Measurements from ENCODE around the gene RLN3.

The RLN3 gene

DNA sequence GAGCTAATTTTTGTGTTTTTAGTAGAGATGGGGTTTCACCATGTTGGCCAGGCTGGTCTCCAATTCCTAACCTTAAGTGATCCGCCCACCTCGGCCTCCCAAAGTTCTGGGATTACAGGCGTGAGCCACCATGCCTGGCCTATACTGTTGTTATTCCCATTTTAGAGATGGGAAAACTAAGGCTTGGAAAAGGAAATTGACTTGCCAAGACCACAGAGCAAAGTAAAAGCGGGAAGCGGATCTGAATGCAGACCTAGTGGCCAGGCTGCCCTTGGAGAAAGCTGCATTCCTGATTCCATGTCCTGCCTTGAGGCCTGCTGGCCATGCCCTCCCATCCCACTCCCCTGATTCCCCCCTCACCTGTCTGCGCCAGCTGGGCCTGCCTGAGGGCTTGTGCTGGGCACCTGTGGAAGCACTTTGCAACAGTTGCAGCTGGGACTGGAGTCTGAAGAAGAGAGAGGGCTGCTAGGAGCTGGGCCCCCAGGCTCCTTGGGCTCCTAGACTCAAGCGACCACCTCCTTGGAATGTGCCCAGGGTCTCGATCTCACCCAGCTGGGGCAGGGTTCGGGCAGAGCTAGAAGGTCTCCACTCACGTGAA lies 28.2 kb downstream of the RLN3 start:
- no peak for DNase-seq

GRCh38 chr19:14056741-14057356 lies 28.9 kb downstream of the RLN3 start:
- DNase-seq, result no peak

GRCh38 chr19:14058182-14059092 lies 30.5 kb downstream of the RLN3 start:
- DNase-seq, result no peak

DNA sequence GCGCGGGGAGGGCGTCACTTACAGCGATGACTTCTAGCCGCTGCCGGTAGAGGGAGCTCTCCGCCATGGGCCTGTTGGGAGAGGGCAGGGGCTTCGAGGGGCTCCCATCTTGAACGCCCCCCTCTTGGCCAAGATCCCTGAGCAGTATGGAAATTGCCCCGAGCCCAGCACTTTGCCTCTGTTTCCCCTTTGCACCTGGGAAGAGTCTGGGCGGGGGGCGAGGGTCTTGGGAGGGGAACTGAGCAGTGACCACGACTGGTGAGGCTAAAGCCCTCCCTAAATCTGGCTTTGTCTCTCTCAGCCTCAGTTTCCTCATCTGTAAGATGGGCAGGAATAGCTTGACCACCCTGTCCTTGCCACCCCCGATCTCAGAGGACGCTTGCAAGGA lies 31.1 kb downstream of the RLN3 start:
- DNase-seq, result no peak

GRCh38 chr19:14059652-14060155 lies 31.8 kb downstream of the RLN3 start:
- DNase-seq, result no peak

- no peak for DNase-seq
Measured at GRCh38 chr19:14061081-14061749, 33.3 kb downstream of the RLN3 start.

DNA sequence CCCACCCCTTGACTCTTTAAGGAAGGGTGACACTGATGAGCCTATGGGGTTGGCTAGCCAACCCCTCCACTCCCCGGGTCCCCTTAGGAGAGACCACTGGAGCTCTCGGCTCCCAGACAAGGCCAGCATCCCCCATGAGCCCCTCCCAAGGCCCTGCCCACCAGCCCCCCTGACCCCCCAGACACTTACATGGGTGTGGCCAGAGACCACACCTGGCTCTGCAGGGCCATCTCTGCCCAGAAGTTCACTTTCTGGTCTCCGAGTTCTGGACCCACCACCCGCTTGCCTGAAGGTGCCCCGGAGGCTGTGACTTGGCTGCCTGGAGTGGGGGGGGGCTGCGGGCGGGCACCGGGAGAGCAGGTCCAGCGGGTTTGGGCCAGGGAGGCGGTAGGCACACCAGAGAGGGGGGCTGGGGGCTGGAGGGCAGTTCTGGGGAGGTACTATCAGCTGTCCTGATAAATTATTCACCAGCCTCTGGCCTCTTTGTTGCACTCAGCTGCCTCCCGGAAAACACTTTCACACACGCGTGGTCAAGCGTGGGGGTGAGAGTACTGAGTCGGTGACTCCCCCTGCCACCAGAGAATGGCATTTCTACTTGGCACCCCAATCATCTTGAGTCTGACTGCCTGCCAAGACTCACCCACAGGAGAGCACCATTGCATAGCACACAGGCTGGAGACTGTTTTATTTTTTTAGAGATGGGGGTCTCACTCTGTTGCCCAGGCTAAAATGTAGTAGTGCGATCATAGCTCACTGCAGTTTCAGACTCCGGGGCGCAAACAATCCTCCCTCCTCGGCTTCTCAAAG lies 34.0 kb downstream of the RLN3 start, which contains the start of gene PALM3:
Gene PALM3, minus strand, starts transcription at position 326 of the 807 bp plus-strand sequence. Its CDS starts 96 bp downstream, at position 230.
- no peak for DNase-seq

- DNase-seq, result no peak
Measured at GRCh38 chr19:14062558-14062855, 34.6 kb downstream of the RLN3 start.

DNA sequence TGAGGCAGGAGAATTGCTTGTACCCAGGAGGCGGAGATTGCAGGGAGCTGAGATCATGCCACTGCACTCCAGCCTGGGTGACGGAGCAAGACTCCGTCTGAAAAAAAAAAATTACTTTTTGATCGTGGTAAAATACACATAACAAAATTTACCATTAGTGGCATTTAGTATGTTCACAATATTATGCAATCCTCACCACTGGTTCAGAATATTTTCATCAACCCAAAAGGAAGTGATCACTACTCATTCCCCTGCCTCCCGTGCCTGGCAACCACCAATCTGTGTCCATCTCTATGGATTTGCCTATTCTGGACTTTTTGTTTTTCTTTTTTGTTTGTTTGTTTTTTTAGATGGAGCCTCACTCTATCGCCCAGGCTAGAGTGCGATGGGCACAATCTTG lies 35.2 kb downstream of the RLN3 start:
- DNase-seq, result no peak

GRCh38 chr19:14066134-14066533 lies 38.2 kb downstream of the RLN3 start:
- no peak for DNase-seq

GRCh38 chr19:14070268-14071050 lies 42.5 kb downstream of the RLN3 start:
- no peak for DNase-seq

- DNase-seq, result peak; percentile 62
Measured at GRCh38 chr19:14072535-14073260, 44.8 kb downstream of the RLN3 start, which contains the start of gene MISP3. Gene MISP3 (plus strand): TSS chr19:14072786. CDS start chr19:14073310, 524 bp downstream.

GRCh38 chr19:14073261-14073924 lies 45.4 kb downstream of the RLN3 start:
- peak; percentile 76 for DNase-seq

GRCh38 chr19:14073925-14074838 lies 46.2 kb downstream of the RLN3 start:
- no peak for DNase-seq

- DNase-seq, result no peak
Measured at GRCh38 chr19:14078411-14078810, 50.5 kb downstream of the RLN3 start.
